Measurements from ENCODE around the gene SND1.

Gene SND1

DNA sequence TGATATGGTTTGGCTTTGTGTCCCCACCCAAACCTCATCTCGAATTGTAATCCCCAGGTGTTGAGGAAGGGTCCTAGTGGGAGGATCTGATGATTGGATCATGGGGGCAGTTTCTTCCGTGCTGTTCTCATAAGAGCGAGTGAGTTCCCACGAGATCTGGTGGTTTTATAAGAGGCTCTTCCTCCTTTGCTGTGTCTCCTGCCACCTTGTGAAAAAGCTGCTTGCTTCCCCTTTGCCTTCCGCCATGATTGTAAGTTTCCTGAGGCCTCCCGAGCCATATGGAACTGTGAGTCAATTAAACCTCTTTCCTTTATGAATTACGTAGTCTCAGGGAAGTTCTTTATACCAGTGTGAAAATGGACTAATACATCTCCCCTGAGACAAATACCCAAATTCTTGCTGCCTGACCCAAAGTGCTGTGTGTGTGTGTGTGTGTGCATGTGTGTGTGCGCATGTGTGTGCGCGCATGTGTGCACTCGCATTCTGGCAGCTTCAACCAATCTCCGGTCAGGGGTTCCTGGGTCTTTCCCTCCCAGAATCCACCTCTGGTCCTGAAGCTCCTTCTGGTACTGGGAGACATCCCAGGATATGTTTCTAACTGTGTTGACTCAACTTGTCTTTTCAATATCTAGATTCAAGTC is 477.4 kb downstream of the SND1 start:
- no peak for DNase-seq

DNA sequence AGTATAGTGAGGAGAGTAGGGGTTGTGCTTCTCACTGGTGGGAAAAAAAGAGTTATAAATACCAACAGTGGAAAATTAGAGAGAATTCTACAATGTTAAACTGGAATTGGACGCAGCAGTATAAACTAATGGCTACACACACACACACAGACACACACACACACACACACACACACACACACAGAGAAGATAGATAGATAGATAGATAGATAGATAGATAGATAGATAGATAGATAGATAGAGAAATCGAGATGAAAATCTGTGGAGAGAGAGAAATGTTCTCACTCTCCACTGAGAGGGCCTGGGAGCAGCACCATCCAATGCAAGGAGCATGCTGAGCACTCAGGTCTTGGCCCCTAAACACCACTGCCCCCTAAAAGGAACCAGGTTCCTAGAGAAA is 479.1 kb downstream of the SND1 start:
- DNase-seq, result no peak

DNA sequence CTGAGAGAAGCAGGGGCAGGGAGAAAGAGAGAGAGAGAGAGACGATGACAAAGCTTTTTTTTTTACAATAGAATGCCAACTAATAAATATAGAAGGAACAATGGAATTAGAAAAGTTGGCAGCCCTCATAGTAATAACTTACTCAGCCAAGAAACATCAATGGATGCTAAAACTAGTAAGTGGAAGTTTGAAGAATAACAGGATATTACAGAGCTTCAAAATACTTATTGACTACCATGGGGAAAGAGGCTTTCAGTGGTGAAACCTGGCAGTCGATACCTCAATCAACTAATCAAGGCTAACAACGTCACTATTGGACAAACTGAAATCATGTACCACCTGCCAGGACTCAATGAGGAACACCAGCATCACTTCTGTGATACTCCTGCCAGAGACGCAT is 479.7 kb downstream of the SND1 start:
- DNase-seq, result no peak

GRCh38 chr7:128132426-128133069 is 480.6 kb downstream of the SND1 start:
- DNase-seq, result no peak

- DNase-seq, result no peak
These were observed 483.1 kb downstream of the SND1 start for GRCh38 chr7:128135159-128135514.

GRCh38 chr7:128135515-128136214 is 483.7 kb downstream of the SND1 start:
- peak; percentile 36 for DNase-seq

GRCh38 chr7:128136215-128136597 is 484.2 kb downstream of the SND1 start:
- DNase-seq, result no peak

DNA sequence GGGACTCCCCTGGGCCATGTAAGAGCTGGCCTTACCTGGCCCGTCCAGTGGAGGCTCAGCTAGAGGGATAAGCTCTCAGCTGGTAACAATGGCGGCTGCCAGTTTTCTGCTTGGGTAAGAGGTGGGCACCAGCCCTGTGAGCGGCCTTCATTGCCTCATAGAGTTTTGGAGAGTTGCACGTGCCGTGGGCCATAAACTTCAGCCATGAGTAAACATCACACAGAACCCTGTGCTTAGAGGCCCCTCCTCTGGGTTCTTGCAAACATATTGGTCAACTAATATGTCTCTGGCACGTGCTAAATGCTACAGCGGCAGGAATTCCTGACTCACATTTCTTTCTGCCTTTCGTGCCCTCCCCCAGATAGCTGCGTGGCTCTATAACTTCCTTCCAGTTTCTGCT is 485.2 kb downstream of the SND1 start:
- peak; percentile 55 for DNase-seq

GRCh38 chr7:128139406-128139805 is 487.4 kb downstream of the SND1 start:
- no peak for DNase-seq

DNA sequence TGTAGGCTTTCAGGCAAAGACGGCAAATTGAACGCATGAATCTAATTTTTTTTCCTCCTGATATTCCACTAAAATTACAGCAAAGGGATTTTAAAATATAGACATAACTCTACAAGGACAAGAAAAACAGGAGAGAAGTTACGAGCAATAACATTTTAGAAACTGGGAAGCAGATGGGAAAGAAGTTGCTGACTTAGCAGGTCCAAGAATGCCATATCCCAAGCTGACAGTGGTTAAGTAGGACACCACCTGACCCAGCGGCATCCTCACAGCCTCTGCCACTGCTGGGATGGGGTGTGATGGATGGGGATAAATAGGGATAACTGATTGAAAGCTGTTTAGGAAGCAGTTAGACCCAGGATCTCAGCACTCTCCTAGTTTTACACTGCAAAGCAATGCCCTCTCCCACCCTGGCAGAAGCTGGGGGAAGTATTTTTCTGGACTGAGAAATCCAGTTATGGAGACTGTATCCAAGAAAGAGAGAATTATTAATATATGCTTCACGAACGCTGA is 489.7 kb downstream of the SND1 start:
- DNase-seq, result no peak
